Thyroid gland (tissue), 4 donors: ENCODE data around the gene NUDT14. TPM values are rescaled to one million over a fixed set of nuclear protein-coding genes. Genes with fewer than 3 reads are reported as not detected.
A peak's percentile ranks its signal among the peaks of the same experiment; 100 is the strongest.

Source experiments
- DNase-seq, 2 donors: peaks; one replicate each; pipeline ENCODE4 v3.0.0-alpha.2; 2019
- H3K27ac ChIP-seq, 3 donors: fragments of 200-600 bp; sonication (generic); 1 replicate in 2 of 3; 2 replicates in 1 of 3; pipeline ENCODE4 v1.5.1; 2016 to 2019; ENCODE audit warnings: mild to moderate bottlenecking in 1 of 3, moderate library complexity in 1 of 3
- H3K27me3 ChIP-seq: fragments of 200-600 bp; sonication (generic); one replicate; pipeline ENCODE4 v1.5.1; 2019
- H3K36me3 ChIP-seq, 2 donors: fragments of 200-600 bp; sonication (generic); one replicate each; pipeline ENCODE4 v1.5.1; 2016 to 2019
- H3K4me1 ChIP-seq, 2 donors: fragments of 200-600 bp; sonication (generic); one replicate each; pipeline ENCODE4 v1.5.1; 2017 to 2019
- H3K4me3 ChIP-seq, 3 donors: fragments of 200-600 bp; sonication (generic); replicated peaks in 1 of 3; 1 replicate in 2 of 3; 2 replicates in 1 of 3; pipeline ENCODE4 v1.5.1; 2016; ENCODE audit warnings: mild to moderate bottlenecking in 1 of 3
- H3K9me3 ChIP-seq: fragments of 200-600 bp; sonication (generic); one replicate; pipeline ENCODE4 v1.5.1; 2017
- CTCF ChIP-seq, 6 experiments: fragments of 200-600 bp in 3 of 6; fragments of 450-650 bp in 3 of 6; sonication (generic) in 3 of 6; IDR thresholded peaks; one replicate each; pipeline ENCODE4 v1.5.1; 2016 to 2019; ENCODE audit warnings: antibody characterized with exemption in 6 of 6, mild to moderate bottlenecking in 2 of 6, inconsistent platforms in 1 of 6, moderate library complexity in 1 of 6
- POLR2A ChIP-seq, 2 donors: fragments of 450-650 bp; IDR thresholded peaks; one replicate each; pipeline ENCODE4 v1.6.1; 2017; ENCODE audit warnings: antibody characterized with exemption in 2 of 2, mild to moderate bottlenecking in 2 of 2, moderate library complexity in 1 of 2
- WGBS, 2 donors: methylation state at CpG; one replicate each; pipeline ENCODE4 v1.1.5; 2017; 5-methylcytosine and 5-hydroxymethylcytosine counted together
- intact Hi-C: fragments of 100-400 bp; cut with DNase I; formaldehyde crosslinking; loops from one replicate; pipeline ENCODE4 v1.15.1; 2023
- total RNA-seq, 4 donors: library from RNA; depleted of rRNA; stranded (reverse); fragments of >200 nt; gene quantifications; one replicate each; pipeline ENCODE4 v1.2.3, GENCODE V29; 2016

NUDT14 gene
- total RNA-seq, 4 donors from 2014 or later, result 15.2 to 29.1 (median 20.1) TPM

GRCh38 chr14:105195522-105196264, 14.6 kb upstream of the NUDT14 start:
- DNase-seq, result no peak
- Histone ChIP-seq H3K36me3 (no peaks in the 10 kb centered on the region), H3K4me3 (no peak overlapping the region), H3K27ac (peak overlapping the region; percentile 22 to 61 (median 53)), H3K27me3 (no peaks in the 10 kb centered on the region), H3K4me1 (peaks cover 9 to 48% of the 10 kb centered on the region in 2 donors), H3K9me3 (no peaks in the 10 kb centered on the region)
- 52 to 55% methylated on average over 25 of the region's 25 CpGs for WGBS, 2 donors
- intact Hi-C loops, result no loop called here
- TF ChIP-seq POLR2A (IDR thresholded peaks at IDR 0.05), result no peak
- no peak for TF ChIP-seq CTCF (IDR thresholded peaks at IDR 0.05)

GRCh38 chr14:105195051-105195450, 13.9 kb upstream of the NUDT14 start:
- no peak for DNase-seq
- 84% methylated on average over 7 of the region's 10 CpGs; no CpG with 5 or more reads in 1 of the 2 donors for WGBS, 2 donors
- no peak overlapping the region for H3K27ac ChIP-seq

DNA sequence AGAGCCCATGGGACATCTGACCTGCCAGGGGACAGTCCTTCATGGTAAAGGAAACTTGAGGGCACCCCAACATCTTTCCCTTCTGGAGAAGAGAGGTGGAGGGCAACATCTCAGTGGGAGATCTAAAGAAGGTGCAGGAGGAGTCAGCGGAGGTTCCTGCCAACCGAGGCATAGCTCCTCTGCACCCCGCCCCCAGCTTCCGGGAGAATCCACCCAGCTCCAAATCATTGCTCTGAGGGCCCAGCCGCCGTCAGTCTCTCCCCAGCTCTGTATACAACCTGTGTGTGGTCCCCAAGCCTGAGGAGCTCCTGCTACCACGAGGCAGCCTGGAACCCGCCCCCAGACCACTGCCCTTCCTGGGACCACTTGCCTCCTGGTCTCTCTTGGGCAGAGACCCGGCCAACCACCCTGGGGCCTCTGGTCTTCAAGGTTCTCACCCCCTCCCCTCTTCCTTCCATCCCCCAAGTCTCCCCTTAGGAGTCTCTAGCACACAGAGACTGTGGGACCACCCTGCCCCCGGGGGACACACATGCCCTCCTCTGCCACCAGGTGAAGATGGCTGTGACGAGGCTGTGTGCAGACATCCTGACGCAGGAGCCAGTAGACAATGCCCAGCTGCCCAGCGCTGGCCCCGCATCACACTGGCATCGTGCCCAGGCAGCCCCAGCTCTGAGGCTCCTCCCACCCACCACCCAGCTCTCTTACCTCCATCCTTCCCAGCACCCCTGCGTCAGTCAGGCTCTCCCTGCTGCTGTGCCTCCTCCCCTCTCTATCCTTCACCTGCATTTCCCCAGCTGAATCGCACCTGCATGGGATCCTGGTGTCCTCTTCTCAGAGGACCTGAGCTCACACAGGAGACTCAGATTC, 13.0 kb upstream of the NUDT14 start:
- H3K27me3 ChIP-seq, result no peaks in the 10 kb centered on the region
- no peaks in the 10 kb centered on the region for H3K9me3 ChIP-seq
- no peaks in the 10 kb centered on the region for H3K36me3 ChIP-seq
- peak; percentile 41 to 58 for DNase-seq
- TF ChIP-seq POLR2A (IDR thresholded peaks at IDR 0.05) (no peak), CTCF (IDR thresholded peaks at IDR 0.05) (no peak)
- peak overlapping the region in 1 of 3 donors; percentile 33 for H3K27ac ChIP-seq
- peaks cover 9 to 48% of the 10 kb centered on the region in 2 donors for H3K4me1 ChIP-seq
- WGBS, 2 donors, result 28 to 45% methylated on average over 16 to 17 of the region's 17 CpGs
- H3K4me3 ChIP-seq, result no peak overlapping the region
- intact Hi-C loops, result no loop called here

More at GRCh38 chr14:105195051-105195450, 13.9 kb upstream of the NUDT14 start:
- no peaks in the 10 kb centered on the region for H3K27me3 ChIP-seq
- intact Hi-C loops, result no loop called here
- TF ChIP-seq POLR2A (IDR thresholded peaks at IDR 0.05), result no peak
- no peaks in the 10 kb centered on the region for H3K36me3 ChIP-seq
- H3K4me3 ChIP-seq, result no peak overlapping the region
- no peaks in the 10 kb centered on the region for H3K9me3 ChIP-seq
- H3K4me1 ChIP-seq, result peaks cover 9 to 48% of the 10 kb centered on the region in 2 donors

DNA sequence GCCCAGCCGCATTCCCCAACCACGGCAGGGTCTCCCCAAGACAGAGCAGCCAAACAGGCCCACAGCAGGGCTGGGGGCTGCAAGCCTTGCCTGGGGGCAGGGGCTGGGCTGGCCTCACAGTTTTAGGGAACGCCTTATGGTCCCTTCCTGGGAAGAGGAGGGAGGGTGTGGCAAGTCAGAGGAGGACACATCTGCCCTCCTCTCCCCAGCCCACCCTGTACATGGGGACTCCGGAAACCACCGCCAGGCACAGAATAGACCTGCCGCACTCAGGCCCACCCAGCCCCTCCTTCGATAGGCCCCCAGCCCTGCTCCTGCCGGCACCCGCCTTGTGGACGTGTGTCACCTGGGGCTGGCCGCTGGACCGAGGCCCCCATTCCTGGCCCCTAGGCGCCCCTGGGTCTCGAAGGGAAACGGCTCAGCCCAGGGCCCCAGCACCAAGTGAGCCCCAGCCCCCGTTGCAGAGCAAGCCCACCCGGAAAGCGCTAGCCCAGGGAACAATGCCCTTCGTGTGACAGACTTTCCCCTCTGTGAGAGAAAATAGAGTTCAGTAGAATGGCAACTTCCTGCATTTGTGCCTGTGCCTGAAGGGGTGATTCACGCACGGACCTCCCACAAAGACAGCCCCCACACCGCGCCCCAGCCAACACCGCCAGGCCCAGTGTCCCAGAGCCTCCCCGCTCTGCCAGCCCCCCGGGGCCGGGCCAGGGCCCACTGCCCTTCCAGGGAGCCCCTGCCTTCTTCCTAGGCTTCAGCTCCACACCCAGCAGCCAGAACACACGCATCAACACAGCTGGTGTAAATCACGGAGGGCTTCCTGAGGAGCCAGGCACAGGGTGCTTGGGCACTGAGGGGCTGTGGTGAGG, 12.0 kb upstream of the NUDT14 start:
- no peak overlapping the region for H3K4me3 ChIP-seq
- H3K9me3 ChIP-seq, result no peaks in the 10 kb centered on the region
- peak overlapping the region in 1 of 3 donors; percentile 33 for H3K27ac ChIP-seq
- intact Hi-C loops, result no loop called here
- H3K4me1 ChIP-seq, result peaks cover 9 to 40% of the 10 kb centered on the region in 2 donors
- DNase-seq, result no peak
- H3K36me3 ChIP-seq, result no peaks in the 10 kb centered on the region
- WGBS, 2 donors, result 55 to 66% methylated on average over 14 to 22 of the region's 29 CpGs
- H3K27me3 ChIP-seq, result no peaks in the 10 kb centered on the region
- TF ChIP-seq CTCF (IDR thresholded peaks at IDR 0.05) (no peak), POLR2A (IDR thresholded peaks at IDR 0.05) (no peak)

DNA sequence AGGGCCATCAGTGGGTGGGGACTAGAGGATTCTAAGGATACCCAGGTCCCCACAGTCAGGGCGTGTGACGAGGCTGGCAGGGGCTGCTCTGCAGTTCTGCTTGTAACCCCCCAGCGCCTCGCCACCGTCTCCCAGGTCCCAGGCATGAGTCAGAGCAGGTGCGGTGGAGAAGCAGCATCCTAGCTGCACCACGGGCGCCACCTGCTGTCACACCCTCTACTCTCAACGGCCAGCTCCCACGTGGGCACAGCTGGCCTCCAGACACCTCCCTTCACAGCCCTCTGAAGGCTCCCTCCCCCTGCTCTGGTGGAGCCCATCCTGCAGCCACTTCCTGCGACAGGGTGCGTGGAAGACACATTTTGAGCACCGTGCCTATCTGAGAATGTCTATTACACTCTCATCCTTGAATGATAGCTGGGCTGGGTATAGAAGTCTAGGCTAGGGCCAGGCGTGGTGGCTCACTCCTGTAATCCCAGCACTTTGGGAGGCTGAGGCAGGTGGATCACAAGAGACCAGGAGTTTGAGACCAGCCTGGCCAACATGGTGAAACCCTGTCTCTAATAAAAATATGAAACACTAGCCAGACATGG, 6.9 kb upstream of the NUDT14 start:
- Histone ChIP-seq H3K27ac (no peak overlapping the region), H3K36me3 (no peaks in the 10 kb centered on the region), H3K9me3 (no peaks in the 10 kb centered on the region), H3K27me3 (no peaks in the 10 kb centered on the region), H3K4me1 (no peaks in the 10 kb centered on the region), H3K4me3 (no peak overlapping the region)
- no peak for TF ChIP-seq POLR2A (IDR thresholded peaks at IDR 0.05)
- no peak for TF ChIP-seq CTCF (IDR thresholded peaks at IDR 0.05)
- DNase-seq, result no peak
- WGBS, 2 donors, result 58 to 85% methylated on average over 6 to 8 of the region's 14 CpGs
- intact Hi-C loops, result no loop called here
